ENCODE data around the gene ARL11.

DNA sequence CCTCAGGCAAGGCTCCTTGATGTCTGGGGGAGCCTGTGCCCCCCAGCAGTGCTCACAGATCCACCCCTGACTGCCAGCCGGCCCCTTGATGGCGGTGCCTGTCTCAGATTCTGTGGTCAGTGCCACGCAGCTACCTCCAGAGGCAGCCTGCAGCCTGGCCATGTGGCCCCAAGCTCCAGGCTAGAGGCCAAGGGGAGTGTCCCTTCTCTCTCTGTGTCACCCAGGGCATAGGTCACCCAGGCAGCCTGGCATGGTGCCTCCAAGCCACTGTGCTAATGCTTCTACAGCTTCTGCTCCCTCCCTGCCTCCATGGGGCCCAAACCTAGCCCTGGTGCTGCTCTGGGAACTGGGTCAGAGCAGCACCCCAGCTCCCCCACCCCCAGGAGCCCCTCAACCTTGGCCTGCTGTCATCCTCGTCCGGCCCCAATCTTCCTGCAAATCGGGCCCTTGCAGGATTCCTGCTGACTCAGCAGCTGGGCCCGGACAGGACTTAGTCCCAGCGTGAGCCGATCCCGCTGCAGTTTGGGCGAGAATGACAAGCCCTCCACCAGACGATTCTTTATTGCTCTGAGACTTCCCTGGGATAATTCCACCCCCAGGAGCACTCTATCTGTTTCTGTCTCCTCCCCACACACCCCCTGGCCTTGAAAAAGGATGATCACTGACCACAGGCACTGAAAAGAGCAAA lies 2.8 kb upstream of the ARL11 start:
- TF ChIP-seq POLR2A (IDR thresholded peaks at IDR 0.05; ENCODE audit: low read length) (no peak), GATA1 (IDR thresholded peaks at IDR 0.05; ENCODE audit: low read depth, low read length) (no peak)

All from erythroblast (primary cell).